ENCODE results near the gene DAPK3. TPM values are rescaled to one million over a fixed set of nuclear protein-coding genes. Genes with fewer than 3 reads are reported as not detected.

The DAPK3 gene
- total and polyA plus RNA-seq, 4 donors, result 61.9 to 93.9 (median 79.4) TPM

DNA sequence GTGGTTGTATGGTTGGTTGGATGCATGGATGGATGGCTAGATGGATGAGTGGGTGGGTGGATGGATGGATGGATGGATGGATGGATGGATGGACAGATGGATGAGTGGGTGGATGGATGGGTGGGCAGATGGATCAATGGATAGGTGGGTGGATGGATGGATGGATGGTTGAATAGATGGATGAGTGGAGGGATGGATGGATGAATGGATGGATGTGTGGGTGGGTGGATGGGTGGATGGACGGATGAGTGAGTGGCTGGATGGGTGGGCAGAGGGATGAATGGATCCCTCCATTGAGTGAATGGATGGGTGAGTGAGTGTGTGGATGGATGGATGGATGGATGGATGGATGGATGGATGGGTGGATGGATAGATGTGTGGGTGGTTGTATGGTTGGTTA, 47.0 kb downstream of the DAPK3 start:
- Histone ChIP-seq H3K9me3 (ENCODE audit: control insufficient read depth in 4 of 4, insufficient read depth in 3 of 4, low read length in 3 of 4) (peaks cover 0 to 19% (median 5%) of the 10 kb centered on the region in 4 donors), H3K4me3 (no peak overlapping the region), H3K9ac (ENCODE audit: insufficient read depth in 1 of 2, low read length in 2 of 2) (no peak overlapping the region), H3K27ac (ENCODE audit: low read depth in 1 of 2, low read length in 1 of 2) (no peak overlapping the region), H3K4me1 (ENCODE audit: control insufficient read depth in 5 of 5, insufficient read depth in 5 of 5, low read length in 5 of 5) (no peaks in the 10 kb centered on the region), H3K27me3 (ENCODE audit: control insufficient read depth in 3 of 3, insufficient read depth in 3 of 3, low read length in 2 of 3) (no peaks in the 10 kb centered on the region), H3K36me3 (ENCODE audit: control insufficient read depth in 4 of 4, insufficient read depth in 4 of 4, low read length in 4 of 4) (no peaks in the 10 kb centered on the region)
- WGBS, 2 donors, result 83 to 96% methylated on average over 1 of the region's 1 CpG
- no peak for ATAC-seq (ENCODE audit: insufficient read depth, low FRiP score)
- TF ChIP-seq, protein P1, sequence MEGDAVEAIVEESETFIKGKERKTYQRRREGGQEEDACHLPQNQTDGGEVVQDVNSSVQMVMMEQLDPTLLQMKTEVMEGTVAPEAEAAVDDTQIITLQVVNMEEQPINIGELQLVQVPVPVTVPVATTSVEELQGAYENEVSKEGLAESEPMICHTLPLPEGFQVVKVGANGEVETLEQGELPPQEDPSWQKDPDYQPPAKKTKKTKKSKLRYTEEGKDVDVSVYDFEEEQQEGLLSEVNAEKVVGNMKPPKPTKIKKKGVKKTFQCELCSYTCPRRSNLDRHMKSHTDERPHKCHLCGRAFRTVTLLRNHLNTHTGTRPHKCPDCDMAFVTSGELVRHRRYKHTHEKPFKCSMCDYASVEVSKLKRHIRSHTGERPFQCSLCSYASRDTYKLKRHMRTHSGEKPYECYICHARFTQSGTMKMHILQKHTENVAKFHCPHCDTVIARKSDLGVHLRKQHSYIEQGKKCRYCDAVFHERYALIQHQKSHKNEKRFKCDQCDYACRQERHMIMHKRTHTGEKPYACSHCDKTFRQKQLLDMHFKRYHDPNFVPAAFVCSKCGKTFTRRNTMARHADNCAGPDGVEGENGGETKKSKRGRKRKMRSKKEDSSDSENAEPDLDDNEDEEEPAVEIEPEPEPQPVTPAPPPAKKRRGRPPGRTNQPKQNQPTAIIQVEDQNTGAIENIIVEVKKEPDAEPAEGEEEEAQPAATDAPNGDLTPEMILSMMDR (IDR thresholded peaks at IDR 0.05; ENCODE audit: control extremely low read depth, extremely low read depth), result no peak
- no peak for DNase-seq

DNA sequence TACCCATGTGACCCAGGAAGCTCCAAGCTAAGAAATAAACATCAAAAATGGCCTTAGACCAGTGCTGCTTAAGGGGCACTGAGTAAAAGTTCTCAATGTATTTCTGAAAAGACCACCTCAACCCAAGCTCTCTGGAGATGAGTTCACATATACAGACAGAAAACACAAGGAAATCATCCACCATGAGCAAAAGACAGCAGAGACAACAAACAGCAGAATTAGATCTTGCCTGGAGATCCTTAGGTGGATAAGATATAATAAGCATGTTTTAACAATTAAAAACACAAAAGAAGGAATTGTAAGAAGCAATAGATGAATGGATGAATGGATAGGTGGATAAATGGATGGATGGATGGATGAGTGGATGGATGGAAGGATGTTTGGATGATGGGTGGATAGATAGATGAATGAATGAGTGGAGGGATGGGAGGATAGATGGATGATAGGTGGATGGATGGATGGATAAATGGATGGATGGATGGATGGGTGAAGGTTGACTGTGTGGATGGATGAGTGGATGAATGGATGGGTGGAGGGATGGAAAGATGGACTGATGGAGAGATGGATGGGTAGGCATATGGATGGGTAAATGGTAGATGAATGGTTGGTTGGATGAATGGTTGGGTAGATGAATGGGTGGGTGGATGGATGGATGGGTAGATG, 47.7 kb downstream of the DAPK3 start:
- Histone ChIP-seq H3K27me3 (ENCODE audit: control insufficient read depth in 3 of 3, insufficient read depth in 3 of 3, low read length in 2 of 3) (no peaks in the 10 kb centered on the region), H3K4me3 (no peak overlapping the region), H3K9me3 (ENCODE audit: control insufficient read depth in 4 of 4, insufficient read depth in 3 of 4, low read length in 3 of 4) (peaks cover 0 to 19% (median 5%) of the 10 kb centered on the region in 4 donors), H3K4me1 (ENCODE audit: control insufficient read depth in 5 of 5, insufficient read depth in 5 of 5, low read length in 5 of 5) (no peaks in the 10 kb centered on the region), H3K27ac (ENCODE audit: low read depth in 1 of 2, low read length in 1 of 2) (no peak overlapping the region), H3K9ac (ENCODE audit: insufficient read depth in 1 of 2, low read length in 2 of 2) (no peak overlapping the region), H3K36me3 (ENCODE audit: control insufficient read depth in 4 of 4, insufficient read depth in 4 of 4, low read length in 4 of 4) (no peaks in the 10 kb centered on the region)
- TF ChIP-seq, protein P1 (IDR thresholded peaks at IDR 0.05; ENCODE audit: control extremely low read depth, extremely low read depth), result no peak
- DNase-seq, result no peak
- no peak for ATAC-seq (ENCODE audit: insufficient read depth, low FRiP score)

DNA sequence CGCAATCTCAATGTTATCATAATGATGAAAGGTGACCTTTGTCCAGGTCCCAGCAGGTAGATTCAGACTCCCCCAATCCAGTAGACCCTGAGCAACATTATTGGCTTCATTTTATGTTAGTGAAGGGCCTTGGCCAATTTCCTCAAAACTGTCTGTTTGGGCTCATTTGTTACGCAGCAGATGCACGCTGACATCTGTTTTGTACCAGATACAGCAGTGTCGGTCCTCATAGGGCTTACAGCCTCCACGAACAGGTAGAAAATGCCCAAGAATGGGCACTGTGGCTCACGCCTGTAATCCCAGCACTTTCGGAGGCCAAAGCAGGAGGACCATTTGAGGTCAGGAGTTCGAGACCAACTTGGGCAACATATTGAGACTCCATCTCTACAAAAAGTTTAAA, 51.1 kb downstream of the DAPK3 start:
- Histone ChIP-seq H3K4me3 (no peak overlapping the region), H3K27ac (ENCODE audit: low read depth in 1 of 2, low read length in 1 of 2) (no peak overlapping the region), H3K27me3 (ENCODE audit: control insufficient read depth in 3 of 3, insufficient read depth in 3 of 3, low read length in 2 of 3) (no peaks in the 10 kb centered on the region), H3K36me3 (ENCODE audit: control insufficient read depth in 4 of 4, insufficient read depth in 4 of 4, low read length in 4 of 4) (no peaks in the 10 kb centered on the region), H3K9me3 (ENCODE audit: control insufficient read depth in 4 of 4, insufficient read depth in 3 of 4, low read length in 3 of 4) (peaks cover 0 to 19% (median 7%) of the 10 kb centered on the region in 4 donors), H3K9ac (ENCODE audit: insufficient read depth in 1 of 2, low read length in 2 of 2) (no peak overlapping the region), H3K4me1 (ENCODE audit: control insufficient read depth in 5 of 5, insufficient read depth in 5 of 5, low read length in 5 of 5) (no peaks in the 10 kb centered on the region)
- ATAC-seq (ENCODE audit: insufficient read depth, low FRiP score) (no peak), DNase-seq (no peak)
- WGBS, 2 donors, result 94 to 95% methylated on average over 8 of the region's 8 CpGs
- TF ChIP-seq, protein P1 (IDR thresholded peaks at IDR 0.05; ENCODE audit: control extremely low read depth, extremely low read depth), result no peak

DNA sequence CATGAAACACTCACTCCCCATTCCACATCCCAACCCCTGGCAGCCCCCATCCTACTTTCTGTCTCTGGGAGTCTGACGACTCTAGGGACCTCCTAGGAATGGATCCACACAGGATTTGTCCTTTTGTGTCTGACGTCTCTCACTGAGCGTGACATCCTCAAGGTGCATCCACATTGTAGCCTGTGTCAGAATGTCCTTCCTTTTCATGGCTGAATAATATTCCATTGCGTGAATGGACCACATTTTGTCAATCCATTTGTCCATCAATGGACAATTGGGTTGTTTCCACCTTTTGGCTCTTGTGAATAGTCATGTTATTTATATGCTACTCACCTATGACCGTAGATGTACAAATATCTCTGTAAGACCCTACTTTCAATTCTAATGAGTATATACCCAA, 54.9 kb downstream of the DAPK3 start:
- Histone ChIP-seq H3K9ac (ENCODE audit: insufficient read depth in 1 of 2, low read length in 2 of 2) (no peak overlapping the region), H3K4me3 (no peak overlapping the region), H3K36me3 (ENCODE audit: control insufficient read depth in 4 of 4, insufficient read depth in 4 of 4, low read length in 4 of 4) (no peaks in the 10 kb centered on the region), H3K27me3 (ENCODE audit: control insufficient read depth in 3 of 3, insufficient read depth in 3 of 3, low read length in 2 of 3) (no peaks in the 10 kb centered on the region), H3K9me3 (ENCODE audit: control insufficient read depth in 4 of 4, insufficient read depth in 3 of 4, low read length in 3 of 4) (peaks cover 0 to 8% (median 3%) of the 10 kb centered on the region in 4 donors), H3K27ac (ENCODE audit: low read depth in 1 of 2, low read length in 1 of 2) (no peak overlapping the region), H3K4me1 (ENCODE audit: control insufficient read depth in 5 of 5, insufficient read depth in 5 of 5, low read length in 5 of 5) (no peaks in the 10 kb centered on the region)
- DNase-seq (no peak), ATAC-seq (ENCODE audit: insufficient read depth, low FRiP score) (no peak)
- TF ChIP-seq, protein P1 (IDR thresholded peaks at IDR 0.05; ENCODE audit: control extremely low read depth, extremely low read depth), result no peak
- 92 to 99% methylated on average over 5 of the region's 5 CpGs for WGBS, 2 donors

All from lung (tissue), 12 donors.